ENCODE measurements around the gene MAP7D3.

The MAP7D3 gene

GRCh38 chrX:136205882-136206380, 45.3 kb downstream of the MAP7D3 start:
- no peak for DNase-seq (ENCODE audit: low spot score)

- DNase-seq (ENCODE audit: low spot score), result peak; percentile 25
Observed at GRCh38 chrX:136204571-136204970, 46.6 kb downstream of the MAP7D3 start.

GRCh38 chrX:136203951-136204350, 47.2 kb downstream of the MAP7D3 start:
- DNase-seq (ENCODE audit: low spot score), result no peak

- DNase-seq (ENCODE audit: low spot score), result no peak
Observed at GRCh38 chrX:136203438-136203837, 47.8 kb downstream of the MAP7D3 start.

GRCh38 chrX:136202889-136203288, 48.3 kb downstream of the MAP7D3 start:
- peak; percentile 26 for DNase-seq (ENCODE audit: low spot score)

GRCh38 chrX:136201601-136202000, 49.6 kb downstream of the MAP7D3 start:
- no peak for DNase-seq (ENCODE audit: low spot score)

- DNase-seq (ENCODE audit: low spot score), result peak; percentile 12
Observed at GRCh38 chrX:136200466-136200865, 50.7 kb downstream of the MAP7D3 start.

GRCh38 chrX:136199365-136199764, 51.8 kb downstream of the MAP7D3 start:
- no peak for DNase-seq (ENCODE audit: low spot score)

- DNase-seq (ENCODE audit: low spot score), result no peak
Observed at GRCh38 chrX:136198678-136199243, 52.4 kb downstream of the MAP7D3 start.

GRCh38 chrX:136198010-136198409, 53.2 kb downstream of the MAP7D3 start:
- no peak for DNase-seq (ENCODE audit: low spot score)

- DNase-seq (ENCODE audit: low spot score), result no peak
Observed at GRCh38 chrX:136196691-136197155, 54.5 kb downstream of the MAP7D3 start.

GRCh38 chrX:136195247-136195646, 56.0 kb downstream of the MAP7D3 start:
- DNase-seq (ENCODE audit: low spot score), result no peak

- DNase-seq (ENCODE audit: low spot score), result no peak
Observed at GRCh38 chrX:136194536-136194935, 56.7 kb downstream of the MAP7D3 start.

- no peak for DNase-seq (ENCODE audit: low spot score)
Observed at GRCh38 chrX:136193771-136194170, 57.4 kb downstream of the MAP7D3 start.

GRCh38 chrX:136192839-136193414, 58.3 kb downstream of the MAP7D3 start:
- peak; percentile 22 for DNase-seq (ENCODE audit: low spot score)

- DNase-seq (ENCODE audit: low spot score), result no peak
Observed at GRCh38 chrX:136192135-136192534, 59.1 kb downstream of the MAP7D3 start.

- DNase-seq (ENCODE audit: low spot score), result no peak
Observed at GRCh38 chrX:136191171-136191570, 60.0 kb downstream of the MAP7D3 start.

- DNase-seq (ENCODE audit: low spot score), result no peak
Observed at GRCh38 chrX:136190038-136190713, 61.0 kb downstream of the MAP7D3 start.

- no peak for DNase-seq (ENCODE audit: low spot score)
Observed at GRCh38 chrX:136189222-136189621, 62.0 kb downstream of the MAP7D3 start.

GRCh38 chrX:136186023-136186413, 65.2 kb downstream of the MAP7D3 start:
- no peak for DNase-seq (ENCODE audit: low spot score)

GRCh38 chrX:136185401-136186022, 65.7 kb downstream of the MAP7D3 start:
- DNase-seq (ENCODE audit: low spot score), result peak; percentile 24

- DNase-seq (ENCODE audit: low spot score), result no peak
Observed at GRCh38 chrX:136183917-136184316, 67.3 kb downstream of the MAP7D3 start.

- no peak for DNase-seq (ENCODE audit: low spot score)
Observed at GRCh38 chrX:136183172-136183571, 68.0 kb downstream of the MAP7D3 start.

Data from GM03348 (cell line).